ENCODE measurements around the gene CELSR1.

CELSR1 gene

GRCh38 chr22:46330426-46330825 lies 207.0 kb downstream of the CELSR1 start:
- no peak for DNase-seq (ENCODE audit: low read depth)
- TF ChIP-seq CTCF (IDR thresholded peaks at IDR 0.05; ENCODE audit: insufficient read depth, low read depth, low read length, missing control alignments) = no peak
- no peak overlapping the region for H3K4me3 ChIP-seq (ENCODE audit: low read length)

- no peak overlapping the region for H3K4me3 ChIP-seq (ENCODE audit: low read length)
- DNase-seq (ENCODE audit: low read depth) = no peak
- no peak for TF ChIP-seq CTCF (IDR thresholded peaks at IDR 0.05; ENCODE audit: insufficient read depth, low read depth, low read length, missing control alignments)
These were observed 207.8 kb downstream of the CELSR1 start for GRCh38 chr22:46329616-46330015.

- DNase-seq (ENCODE audit: low read depth) = no peak
- TF ChIP-seq CTCF (IDR thresholded peaks at IDR 0.05; ENCODE audit: insufficient read depth, low read depth, low read length, missing control alignments) = no peak
- H3K4me3 ChIP-seq (ENCODE audit: low read length) = no peak overlapping the region
These were observed 208.6 kb downstream of the CELSR1 start for GRCh38 chr22:46328797-46329196.

GRCh38 chr22:46327691-46328465 lies 209.5 kb downstream of the CELSR1 start:
- no peak overlapping the region for H3K4me3 ChIP-seq (ENCODE audit: low read length)
- no peak for DNase-seq (ENCODE audit: low read depth)
- TF ChIP-seq CTCF (IDR thresholded peaks at IDR 0.05; ENCODE audit: insufficient read depth, low read depth, low read length, missing control alignments) = no peak

- DNase-seq (ENCODE audit: low read depth) = no peak
- TF ChIP-seq CTCF (IDR thresholded peaks at IDR 0.05; ENCODE audit: insufficient read depth, low read depth, low read length, missing control alignments) = no peak
- no peak overlapping the region for H3K4me3 ChIP-seq (ENCODE audit: low read length)
These were observed 211.2 kb downstream of the CELSR1 start for GRCh38 chr22:46326066-46326680.

GRCh38 chr22:46323162-46323561 lies 214.3 kb downstream of the CELSR1 start:
- DNase-seq (ENCODE audit: low read depth) = peak; percentile 65
- no peak for TF ChIP-seq CTCF (IDR thresholded peaks at IDR 0.05; ENCODE audit: insufficient read depth, low read depth, low read length, missing control alignments)
- H3K4me3 ChIP-seq (ENCODE audit: low read length) = no peak overlapping the region
